Testis (tissue), 3 donors: ENCODE measurements around the gene RNF149. TPM values are rescaled to one million over a fixed set of nuclear protein-coding genes. Genes with fewer than 3 reads are reported as not detected.

Experiments used
- DNase-seq: peaks from one replicate; pipeline ENCODE4 v3.0.0-alpha.2; 2019
- H3K27ac ChIP-seq, 2 donors: fragments of 200-600 bp; sonication (generic); one replicate each; pipeline ENCODE4 v1.5.1; 2019
- H3K27me3 ChIP-seq: fragments of 200-600 bp; sonication (generic); one replicate; pipeline ENCODE4 v1.5.1; 2019
- H3K36me3 ChIP-seq: fragments of 200-600 bp; sonication (generic); one replicate; pipeline ENCODE4 v1.5.1; 2017; ENCODE audit warnings: low read depth; ENCODE audit errors: missing control alignments
- H3K4me1 ChIP-seq: fragments of 200-600 bp; sonication (generic); one replicate; pipeline ENCODE4 v1.5.1; 2019
- H3K4me3 ChIP-seq, 2 donors: fragments of 200-600 bp; sonication (generic); one replicate each; pipeline ENCODE4 v1.5.1; 2017 to 2019
- H3K9me3 ChIP-seq: fragments of 200-600 bp; sonication (generic); one replicate; pipeline ENCODE4 v1.5.1; 2017
- CTCF ChIP-seq, 3 experiments: fragments of 450-650 bp in 2 of 3; fragments of 200-600 bp in 1 of 3; sonication (generic) in 1 of 3; IDR thresholded peaks; one replicate each; pipeline ENCODE4 v1.5.1; 2016 to 2019; ENCODE audit warnings: antibody characterized with exemption in 3 of 3, mild to moderate bottlenecking in 2 of 3, moderate library complexity in 1 of 3
- POLR2A ChIP-seq: fragments of 450-650 bp; IDR thresholded peaks from one replicate; pipeline ENCODE4 v1.6.1; 2017; ENCODE audit warnings: antibody characterized with exemption, mild to moderate bottlenecking, moderate library complexity
- WGBS, 2 donors: methylation state at CpG; one replicate each; pipeline ENCODE4 v1.1.5; 2018; 5-methylcytosine and 5-hydroxymethylcytosine counted together
- intact Hi-C: fragments of 100-400 bp; cut with DNase I; formaldehyde crosslinking; loops from one replicate; pipeline ENCODE4 v1.15.1; 2023; ENCODE audit warnings: low total_unique reads
- polyA plus RNA-seq: library from polyadenylated mRNA; stranded (reverse); fragments of 350-450 nt; fragmentation: Illumina TruSeq; extraction: RNeasy Lipid Tissue Mini Kit (QIAGEN cat#74804); gene quantifications from one replicate; pipeline ENCODE4 v1.2.3, GENCODE V29; 2014; ENCODE audit warnings: low read depth, low replicate concordance; ENCODE audit not compliant: insufficient read depth
- total RNA-seq, 2 donors: library from RNA; depleted of rRNA; stranded (reverse); fragments of >200 nt; gene quantifications; one replicate each; pipeline ENCODE4 v1.2.3, GENCODE V29; 2016

Gene RNF149
- total and polyA plus RNA-seq, 3 donors from 2014 or later: 58.0 to 107 (median 95.0) TPM

DNA sequence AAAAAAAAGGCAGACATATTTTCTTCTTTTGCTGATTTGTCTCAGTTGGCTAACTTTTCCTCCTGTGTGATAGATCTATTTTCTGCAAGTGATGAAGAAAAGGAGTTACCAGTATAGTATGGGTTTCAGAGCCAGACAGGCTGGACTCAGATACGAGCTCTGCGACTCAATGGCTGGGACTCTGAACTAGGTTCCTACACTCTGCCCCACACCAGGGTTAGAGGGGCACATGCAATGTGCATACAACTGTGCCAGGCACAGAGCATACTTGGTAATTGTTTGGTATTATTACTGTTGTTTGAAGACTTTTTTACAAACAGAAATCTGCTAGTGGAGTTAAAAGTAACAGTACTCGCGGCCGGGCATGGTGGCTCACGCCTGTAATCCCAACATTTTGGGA lies 21.8 kb downstream of the RNF149 start:
- no peaks in the 10 kb centered on the region for H3K27me3 ChIP-seq
- H3K27ac ChIP-seq: no peak overlapping the region
- no peak for DNase-seq
- H3K9me3 ChIP-seq: no peaks in the 10 kb centered on the region
- no peaks in the 10 kb centered on the region for H3K4me1 ChIP-seq
- intact Hi-C loops: no loop called here
- no peak overlapping the region for H3K4me3 ChIP-seq
- 95 to 97% methylated on average over 6 of the region's 6 CpGs for WGBS, 2 donors
- H3K36me3 ChIP-seq: no peaks in the 10 kb centered on the region
- TF ChIP-seq POLR2A (no peak), CTCF (IDR thresholded peaks at IDR 0.05) (no peak)

DNA sequence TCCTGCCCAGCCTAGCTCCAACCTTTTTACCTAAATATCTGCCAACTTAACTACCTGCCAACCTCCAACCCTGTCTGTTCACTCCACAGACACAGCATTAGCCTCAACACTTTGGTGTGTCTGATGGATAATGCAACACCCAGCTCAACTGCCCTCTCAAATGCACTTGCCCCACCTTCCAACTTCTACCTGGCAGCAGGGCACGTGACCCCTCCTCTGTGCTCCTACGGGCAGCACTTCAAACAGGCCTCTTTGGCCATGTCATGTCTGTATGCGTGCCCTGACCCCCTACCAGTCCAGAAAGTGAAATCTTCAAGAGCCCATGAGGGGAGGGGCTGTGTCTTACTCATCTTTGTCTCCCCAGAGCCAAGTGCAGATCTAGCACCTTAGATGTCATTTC lies 25.5 kb downstream of the RNF149 start:
- no peaks in the 10 kb centered on the region for H3K36me3 ChIP-seq
- TF ChIP-seq POLR2A (no peak), CTCF (IDR thresholded peaks at IDR 0.05) (no peak)
- H3K27me3 ChIP-seq: no peaks in the 10 kb centered on the region
- H3K9me3 ChIP-seq: no peaks in the 10 kb centered on the region
- DNase-seq: no peak
- intact Hi-C loops: no loop called here
- no peak overlapping the region for H3K4me3 ChIP-seq
- 80 to 98% methylated on average over 2 to 3 of the region's 3 CpGs for WGBS, 2 donors
- no peaks in the 10 kb centered on the region for H3K4me1 ChIP-seq
- no peak overlapping the region for H3K27ac ChIP-seq

GRCh38 chr2:101281482-101281881 lies 27.0 kb downstream of the RNF149 start:
- TF ChIP-seq POLR2A (no peak), CTCF (IDR thresholded peaks at IDR 0.05) (no peak)
- Histone ChIP-seq H3K27me3 (no peaks in the 10 kb centered on the region), H3K4me1 (no peaks in the 10 kb centered on the region), H3K27ac (no peak overlapping the region), H3K4me3 (no peak overlapping the region), H3K9me3 (no peaks in the 10 kb centered on the region), H3K36me3 (no peaks in the 10 kb centered on the region)
- intact Hi-C loops: no loop called here
- DNase-seq: no peak
- WGBS, 2 donors: 88 to 94% methylated on average over 4 of the region's 4 CpGs

DNA sequence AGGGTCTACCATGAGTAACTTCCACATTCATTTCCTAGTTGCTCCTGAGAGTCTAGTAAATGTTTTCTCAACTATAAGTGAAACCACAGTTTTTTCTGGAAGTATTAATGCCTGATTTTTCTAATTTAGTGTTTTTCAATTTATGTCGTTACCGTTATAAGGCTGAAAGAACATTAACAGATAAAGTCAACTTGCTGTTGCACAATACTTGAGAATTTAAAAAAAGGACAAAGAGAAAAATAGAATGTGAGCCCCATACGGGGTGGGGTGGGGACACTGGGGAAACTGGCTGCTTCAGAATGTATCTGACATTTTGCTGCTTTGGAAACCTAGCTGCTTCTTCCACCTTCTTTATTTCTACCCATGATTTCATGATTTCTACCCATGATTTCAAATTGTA lies 29.6 kb downstream of the RNF149 start:
- TF ChIP-seq POLR2A (no peak), CTCF (IDR thresholded peaks at IDR 0.05) (no peak)
- H3K9me3 ChIP-seq: no peaks in the 10 kb centered on the region
- 82 to 91% methylated on average over 3 of the region's 3 CpGs for WGBS, 2 donors
- DNase-seq: no peak
- no peaks in the 10 kb centered on the region for H3K4me1 ChIP-seq
- H3K36me3 ChIP-seq: no peaks in the 10 kb centered on the region
- H3K27me3 ChIP-seq: no peaks in the 10 kb centered on the region
- intact Hi-C loops: no loop called here
- no peak overlapping the region for H3K4me3 ChIP-seq
- H3K27ac ChIP-seq: no peak overlapping the region

GRCh38 chr2:101277111-101277510 lies 31.4 kb downstream of the RNF149 start:
- Histone ChIP-seq H3K4me3 (no peak overlapping the region), H3K4me1 (no peaks in the 10 kb centered on the region), H3K27ac (no peak overlapping the region), H3K27me3 (no peaks in the 10 kb centered on the region), H3K36me3 (no peaks in the 10 kb centered on the region), H3K9me3 (no peaks in the 10 kb centered on the region)
- intact Hi-C loops: no loop called here
- no peak for DNase-seq
- TF ChIP-seq CTCF (IDR thresholded peaks at IDR 0.05) (no peak), POLR2A (no peak)
- WGBS, 2 donors: 82 to 87% methylated on average over 7 of the region's 7 CpGs
